Measurements from ENCODE around the gene NINJ2. TPM values are rescaled to one million over a fixed set of nuclear protein-coding genes. Genes with fewer than 3 reads are reported as not detected.

The NINJ2 gene
- total and polyA plus RNA-seq, 10 of the 15 experiments (the other 5 are each of a cell fraction or from before 2014, with no cell fraction given): 8.9 to 51.6 (median 21.3) TPM

DNA sequence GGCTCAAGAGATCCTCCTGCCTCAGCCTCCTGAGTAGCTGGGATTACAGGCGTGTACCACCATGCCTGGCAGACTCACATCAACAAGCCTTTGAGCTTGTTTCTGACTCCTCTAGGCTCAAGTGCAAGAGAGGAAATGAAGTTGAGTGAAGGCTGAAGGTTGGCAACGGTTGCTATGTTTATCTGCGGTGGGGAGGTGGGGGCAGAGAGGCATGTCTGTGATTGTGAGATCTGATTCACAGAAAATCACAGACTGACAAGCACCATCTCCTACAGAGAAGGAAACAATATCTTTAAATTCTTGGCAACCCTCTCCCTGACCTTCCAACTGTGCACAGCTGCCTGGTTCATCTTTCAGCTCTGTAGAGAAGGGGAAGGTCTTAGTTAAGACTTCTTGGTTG, 22.1 kb upstream of the NINJ2 start (continued):
- TF ChIP-seq JUNB (IDR thresholded peaks at IDR 0.05): no peak
- TF ChIP-seq DPF2 (IDR thresholded peaks at IDR 0.05): 0 out of 2 replicates have a peak, but pooled peaks have one; percentile 34
- TF ChIP-seq CBX3 (IDR thresholded peaks at IDR 0.05; ENCODE audit: borderline replicate concordance, low read depth): no peak
- TF ChIP-seq, protein P1, sequence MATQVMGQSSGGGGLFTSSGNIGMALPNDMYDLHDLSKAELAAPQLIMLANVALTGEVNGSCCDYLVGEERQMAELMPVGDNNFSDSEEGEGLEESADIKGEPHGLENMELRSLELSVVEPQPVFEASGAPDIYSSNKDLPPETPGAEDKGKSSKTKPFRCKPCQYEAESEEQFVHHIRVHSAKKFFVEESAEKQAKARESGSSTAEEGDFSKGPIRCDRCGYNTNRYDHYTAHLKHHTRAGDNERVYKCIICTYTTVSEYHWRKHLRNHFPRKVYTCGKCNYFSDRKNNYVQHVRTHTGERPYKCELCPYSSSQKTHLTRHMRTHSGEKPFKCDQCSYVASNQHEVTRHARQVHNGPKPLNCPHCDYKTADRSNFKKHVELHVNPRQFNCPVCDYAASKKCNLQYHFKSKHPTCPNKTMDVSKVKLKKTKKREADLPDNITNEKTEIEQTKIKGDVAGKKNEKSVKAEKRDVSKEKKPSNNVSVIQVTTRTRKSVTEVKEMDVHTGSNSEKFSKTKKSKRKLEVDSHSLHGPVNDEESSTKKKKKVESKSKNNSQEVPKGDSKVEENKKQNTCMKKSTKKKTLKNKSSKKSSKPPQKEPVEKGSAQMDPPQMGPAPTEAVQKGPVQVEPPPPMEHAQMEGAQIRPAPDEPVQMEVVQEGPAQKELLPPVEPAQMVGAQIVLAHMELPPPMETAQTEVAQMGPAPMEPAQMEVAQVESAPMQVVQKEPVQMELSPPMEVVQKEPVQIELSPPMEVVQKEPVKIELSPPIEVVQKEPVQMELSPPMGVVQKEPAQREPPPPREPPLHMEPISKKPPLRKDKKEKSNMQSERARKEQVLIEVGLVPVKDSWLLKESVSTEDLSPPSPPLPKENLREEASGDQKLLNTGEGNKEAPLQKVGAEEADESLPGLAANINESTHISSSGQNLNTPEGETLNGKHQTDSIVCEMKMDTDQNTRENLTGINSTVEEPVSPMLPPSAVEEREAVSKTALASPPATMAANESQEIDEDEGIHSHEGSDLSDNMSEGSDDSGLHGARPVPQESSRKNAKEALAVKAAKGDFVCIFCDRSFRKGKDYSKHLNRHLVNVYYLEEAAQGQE (IDR thresholded peaks at IDR 0.05; ENCODE audit: low read depth, low read length): no peak
- no peak for TF ChIP-seq SMAD5 (IDR thresholded peaks at IDR 0.05; ENCODE audit: low read depth)
- TF ChIP-seq, protein P2, sequence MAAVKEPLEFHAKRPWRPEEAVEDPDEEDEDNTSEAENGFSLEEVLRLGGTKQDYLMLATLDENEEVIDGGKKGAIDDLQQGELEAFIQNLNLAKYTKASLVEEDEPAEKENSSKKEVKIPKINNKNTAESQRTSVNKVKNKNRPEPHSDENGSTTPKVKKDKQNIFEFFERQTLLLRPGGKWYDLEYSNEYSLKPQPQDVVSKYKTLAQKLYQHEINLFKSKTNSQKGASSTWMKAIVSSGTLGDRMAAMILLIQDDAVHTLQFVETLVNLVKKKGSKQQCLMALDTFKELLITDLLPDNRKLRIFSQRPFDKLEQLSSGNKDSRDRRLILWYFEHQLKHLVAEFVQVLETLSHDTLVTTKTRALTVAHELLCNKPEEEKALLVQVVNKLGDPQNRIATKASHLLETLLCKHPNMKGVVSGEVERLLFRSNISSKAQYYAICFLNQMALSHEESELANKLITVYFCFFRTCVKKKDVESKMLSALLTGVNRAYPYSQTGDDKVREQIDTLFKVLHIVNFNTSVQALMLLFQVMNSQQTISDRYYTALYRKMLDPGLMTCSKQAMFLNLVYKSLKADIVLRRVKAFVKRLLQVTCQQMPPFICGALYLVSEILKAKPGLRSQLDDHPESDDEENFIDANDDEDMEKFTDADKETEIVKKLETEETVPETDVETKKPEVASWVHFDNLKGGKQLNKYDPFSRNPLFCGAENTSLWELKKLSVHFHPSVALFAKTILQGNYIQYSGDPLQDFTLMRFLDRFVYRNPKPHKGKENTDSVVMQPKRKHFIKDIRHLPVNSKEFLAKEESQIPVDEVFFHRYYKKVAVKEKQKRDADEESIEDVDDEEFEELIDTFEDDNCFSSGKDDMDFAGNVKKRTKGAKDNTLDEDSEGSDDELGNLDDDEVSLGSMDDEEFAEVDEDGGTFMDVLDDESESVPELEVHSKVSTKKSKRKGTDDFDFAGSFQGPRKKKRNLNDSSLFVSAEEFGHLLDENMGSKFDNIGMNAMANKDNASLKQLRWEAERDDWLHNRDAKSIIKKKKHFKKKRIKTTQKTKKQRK (IDR thresholded peaks at IDR 0.05; ENCODE audit: low read depth, low read length): no peak
- TF ChIP-seq, protein P3, sequence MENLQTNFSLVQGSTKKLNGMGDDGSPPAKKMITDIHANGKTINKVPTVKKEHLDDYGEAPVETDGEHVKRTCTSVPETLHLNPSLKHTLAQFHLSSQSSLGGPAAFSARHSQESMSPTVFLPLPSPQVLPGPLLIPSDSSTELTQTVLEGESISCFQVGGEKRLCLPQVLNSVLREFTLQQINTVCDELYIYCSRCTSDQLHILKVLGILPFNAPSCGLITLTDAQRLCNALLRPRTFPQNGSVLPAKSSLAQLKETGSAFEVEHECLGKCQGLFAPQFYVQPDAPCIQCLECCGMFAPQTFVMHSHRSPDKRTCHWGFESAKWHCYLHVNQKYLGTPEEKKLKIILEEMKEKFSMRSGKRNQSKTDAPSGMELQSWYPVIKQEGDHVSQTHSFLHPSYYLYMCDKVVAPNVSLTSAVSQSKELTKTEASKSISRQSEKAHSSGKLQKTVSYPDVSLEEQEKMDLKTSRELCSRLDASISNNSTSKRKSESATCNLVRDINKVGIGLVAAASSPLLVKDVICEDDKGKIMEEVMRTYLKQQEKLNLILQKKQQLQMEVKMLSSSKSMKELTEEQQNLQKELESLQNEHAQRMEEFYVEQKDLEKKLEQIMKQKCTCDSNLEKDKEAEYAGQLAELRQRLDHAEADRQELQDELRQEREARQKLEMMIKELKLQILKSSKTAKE (IDR thresholded peaks at IDR 0.05; ENCODE audit: low read depth, poor library complexity, severe bottlenecking): peak; percentile 77
- TF ChIP-seq, protein P4, sequence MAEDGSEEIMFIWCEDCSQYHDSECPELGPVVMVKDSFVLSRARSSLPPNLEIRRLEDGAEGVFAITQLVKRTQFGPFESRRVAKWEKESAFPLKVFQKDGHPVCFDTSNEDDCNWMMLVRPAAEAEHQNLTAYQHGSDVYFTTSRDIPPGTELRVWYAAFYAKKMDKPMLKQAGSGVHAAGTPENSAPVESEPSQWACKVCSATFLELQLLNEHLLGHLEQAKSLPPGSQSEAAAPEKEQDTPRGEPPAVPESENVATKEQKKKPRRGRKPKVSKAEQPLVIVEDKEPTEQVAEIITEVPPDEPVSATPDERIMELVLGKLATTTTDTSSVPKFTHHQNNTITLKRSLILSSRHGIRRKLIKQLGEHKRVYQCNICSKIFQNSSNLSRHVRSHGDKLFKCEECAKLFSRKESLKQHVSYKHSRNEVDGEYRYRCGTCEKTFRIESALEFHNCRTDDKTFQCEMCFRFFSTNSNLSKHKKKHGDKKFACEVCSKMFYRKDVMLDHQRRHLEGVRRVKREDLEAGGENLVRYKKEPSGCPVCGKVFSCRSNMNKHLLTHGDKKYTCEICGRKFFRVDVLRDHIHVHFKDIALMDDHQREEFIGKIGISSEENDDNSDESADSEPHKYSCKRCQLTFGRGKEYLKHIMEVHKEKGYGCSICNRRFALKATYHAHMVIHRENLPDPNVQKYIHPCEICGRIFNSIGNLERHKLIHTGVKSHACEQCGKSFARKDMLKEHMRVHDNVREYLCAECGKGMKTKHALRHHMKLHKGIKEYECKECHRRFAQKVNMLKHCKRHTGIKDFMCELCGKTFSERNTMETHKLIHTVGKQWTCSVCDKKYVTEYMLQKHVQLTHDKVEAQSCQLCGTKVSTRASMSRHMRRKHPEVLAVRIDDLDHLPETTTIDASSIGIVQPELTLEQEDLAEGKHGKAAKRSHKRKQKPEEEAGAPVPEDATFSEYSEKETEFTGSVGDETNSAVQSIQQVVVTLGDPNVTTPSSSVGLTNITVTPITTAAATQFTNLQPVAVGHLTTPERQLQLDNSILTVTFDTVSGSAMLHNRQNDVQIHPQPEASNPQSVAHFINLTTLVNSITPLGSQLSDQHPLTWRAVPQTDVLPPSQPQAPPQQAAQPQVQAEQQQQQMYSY (CRISPR knock-in tag; IDR thresholded peaks at IDR 0.05): no peak
- TF ChIP-seq HDAC6 (IDR thresholded peaks at IDR 0.05; ENCODE audit: unreplicated experiment): no peak
- TF ChIP-seq STAT3 (IDR thresholded peaks at IDR 0.05; ENCODE audit: low read depth, low read length): no peak
- TF ChIP-seq, protein P5, sequence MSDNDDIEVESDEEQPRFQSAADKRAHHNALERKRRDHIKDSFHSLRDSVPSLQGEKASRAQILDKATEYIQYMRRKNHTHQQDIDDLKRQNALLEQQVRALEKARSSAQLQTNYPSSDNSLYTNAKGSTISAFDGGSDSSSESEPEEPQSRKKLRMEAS (IDR thresholded peaks at IDR 0.05; ENCODE audit: low read depth, low read length): no peak
- no peak for TF ChIP-seq GABPA (IDR thresholded peaks at IDR 0.05; ENCODE audit: low read depth)
- no peak for TF ChIP-seq PAX5 (IDR thresholded peaks at IDR 0.05; ENCODE audit: borderline replicate concordance, low read depth, low read length)
- peak; percentile 44 to 64; a peak in 2 of 4 replicates for TF ChIP-seq EP300 (IDR thresholded peaks at IDR 0.05; ENCODE audit: borderline replicate concordance in 1 of 2, control insufficient read depth in 1 of 2, low read depth in 2 of 2, low read length in 2 of 2)
- no peak for TF ChIP-seq ZNF207 (IDR thresholded peaks at IDR 0.05; ENCODE audit: borderline replicate concordance)
- TF ChIP-seq ZNF622 (IDR thresholded peaks at IDR 0.05): no peak
- no peak for TF ChIP-seq NR2C1 (IDR thresholded peaks at IDR 0.05)

Data from GM12878 (cell line).